K562 (cell line): ENCODE data around the gene ERBB3. TPM values are rescaled to one million over a fixed set of nuclear protein-coding genes. Genes with fewer than 3 reads are reported as not detected.

ENCODE experiments used
- ARNT ChIP-seq, 2 experiments: fragments of 450-650 bp; IDR thresholded peaks; 2 replicates each; pipeline ENCODE4 v1.6.1; 2016; ENCODE audit warnings: mild to moderate bottlenecking in 1 of 2
- BCOR ChIP-seq: fragments of 450-650 bp; IDR thresholded peaks from 2 replicates; pipeline ENCODE4 v1.6.1; 2016
- BRD9 ChIP-seq: fragments of 450-650 bp; IDR thresholded peaks from 2 replicates; pipeline ENCODE4 v1.6.1; 2018; ENCODE audit warnings: low read depth; ENCODE audit not compliant: partially characterized antibody
- BRF2 ChIP-seq: IDR thresholded peaks from 3 replicates; pipeline ENCODE4 v1.6.1; 2011; ENCODE audit warnings: borderline replicate concordance, mild to moderate bottlenecking; ENCODE audit not compliant: insufficient read length, insufficient read depth
- C11orf30 ChIP-seq: fragments of 450-650 bp; IDR thresholded peaks from 2 replicates; pipeline ENCODE4 v1.6.1; 2016; ENCODE audit warnings: low read depth, mild to moderate bottlenecking
- CC2D1A ChIP-seq: fragments of 450-650 bp; IDR thresholded peaks from 2 replicates; pipeline ENCODE4 v1.6.1; 2017; ENCODE audit warnings: mild to moderate bottlenecking
- CLOCK ChIP-seq: fragments of 250-450 bp; sonication (Bioruptor Pico); IDR thresholded peaks from 2 replicates; pipeline ENCODE4 v1.4.0; 2020; ENCODE audit warnings: mild to moderate bottlenecking, moderate library complexity, borderline replicate concordance
- CSDE1 ChIP-seq, 2 experiments: fragments of 450-650 bp; IDR thresholded peaks; 2 replicates each; pipeline ENCODE4 v1.6.1; 2016; ENCODE audit warnings: mild to moderate bottlenecking in 1 of 2
- GABPB1 ChIP-seq: sonication (generic); formaldehyde crosslinking; IDR thresholded peaks from 2 replicates; pipeline ENCODE4 v1.8.0; 2022; ENCODE audit warnings: mild to moderate bottlenecking, missing genetic modification reagents
- HNRNPL ChIP-seq: fragments of 200-400 bp; formaldehyde crosslinking; IDR thresholded peaks from 2 replicates; pipeline ENCODE4 v1.6.1; 2017; ENCODE audit warnings: low read depth, mild to moderate bottlenecking, low read length
- HNRNPLL ChIP-seq: fragments of 200-400 bp; formaldehyde crosslinking; IDR thresholded peaks from 2 replicates; pipeline ENCODE4 v1.6.1; 2017; ENCODE audit warnings: low read length, low read depth, mild to moderate bottlenecking; ENCODE audit not compliant: poor library complexity, severe bottlenecking
- HOXB6 ChIP-seq: fragments of 250-450 bp; sonication (Bioruptor Pico); IDR thresholded peaks from 2 replicates; pipeline ENCODE4 v1.5.1; 2022; ENCODE audit warnings: mild to moderate bottlenecking, borderline replicate concordance
- IRF9 ChIP-seq: fragments of 450-650 bp; IDR thresholded peaks from 2 replicates; pipeline ENCODE4 v1.6.1; 2016; ENCODE audit warnings: missing biosample characterization, missing genetic modification characterization
- KLF10 ChIP-seq: fragments of 250-450 bp; sonication (Bioruptor Pico); IDR thresholded peaks from 2 replicates; pipeline ENCODE4 v1.6.1; 2021; ENCODE audit warnings: matching md5 sums
- MAFG ChIP-seq: fragments of 450-650 bp; conservative IDR thresholded peaks from 2 replicates; pipeline ENCODE4 v1.6.1; 2016; ENCODE audit warnings: missing genetic modification characterization, missing compliant biosample characterization
- NCOA1 ChIP-seq: fragments of 450-650 bp; IDR thresholded peaks from 2 replicates; pipeline ENCODE4 v1.6.1; 2016; ENCODE audit warnings: low read depth
- POU5F1 ChIP-seq: fragments of 150-350 bp; IDR thresholded peaks from 2 replicates; pipeline ENCODE4 v1.6.1; 2014; ENCODE audit warnings: borderline replicate concordance, low read length, low read depth, mild to moderate bottlenecking; ENCODE audit not compliant: partially characterized antibody
- RBM34 ChIP-seq: fragments of 200-400 bp; formaldehyde crosslinking; IDR thresholded peaks from 2 replicates; pipeline ENCODE4 v1.6.1; 2018; ENCODE audit warnings: low read length, borderline replicate concordance; ENCODE audit not compliant: insufficient read depth
- RCOR1 ChIP-seq, 2 experiments: IDR thresholded peaks; 2 replicates each; pipeline ENCODE4 v1.6.1; 2012; ENCODE audit warnings: low read depth in 2 of 2, low read length in 2 of 2, borderline replicate concordance in 1 of 2, improper control_type of control experiment in 1 of 2
- ZNF3 ChIP-seq: fragments of 250-450 bp; sonication (Bioruptor Pico); IDR thresholded peaks from 2 replicates; pipeline ENCODE4 v1.5.0; 2021; ENCODE audit warnings: mild to moderate bottlenecking, moderate library complexity
- ZNF436 ChIP-seq: fragments of 250-450, 450-650 bp; sonication (Bioruptor Pico); formaldehyde crosslinking; IDR thresholded peaks from 2 replicates; pipeline ENCODE4 v1.7.0; 2020; ENCODE audit warnings: mild to moderate bottlenecking
- polyA plus RNA-seq, 8 experiments: library from polyadenylated mRNA; depleted of rRNA in 4 of 8; stranded (reverse) in 5 of 8; unstranded in 3 of 8; fragments of >200 nt; fragmentation: Nextera tagmentation in 2 of 8; fragmentation: Illumina TruSeq in 1 of 8; extraction: Ambion mirVana in 2 of 8; extraction: Trizol in 1 of 8; gene quantifications; 2 replicates each; pipeline versions ENCODE4 v1.2.1 to v1.2.3, GENCODE V29; 2011 to 2014; ENCODE audit warnings: inconsistent platforms in 1 of 8, missing spikeins in 1 of 8
- total RNA-seq, 7 experiments: library from RNA; depleted of rRNA in 6 of 7; stranded (reverse); fragments of >200 nt in 6 of 7; fragmentation: Illumina TruSeq in 2 of 7; extraction: Trizol in 2 of 7; gene quantifications; 2 replicates each; pipeline versions ENCODE4 v1.2.1 to v1.2.3, GENCODE V29; 2011 to 2021; ENCODE audit warnings: low replicate concordance in 1 of 7
- TF ChIP-seq, protein P1 (sequence below): sonication (generic); formaldehyde crosslinking; IDR thresholded peaks from 2 replicates; pipeline ENCODE4 v1.8.0; 2022; ENCODE audit warnings: missing genetic modification reagents, mild to moderate bottlenecking, borderline replicate concordance

Gene ERBB3
- total and polyA plus RNA-seq, 9 of the 15 experiments (the other 6 are each of a cell fraction or from before 2014, with no cell fraction given) = 1.5 to 5.4 (median 3.8) TPM

GRCh38 chr12:56129206-56129941 lies 49.4 kb downstream of the ERBB3 start (continued):
- TF ChIP-seq POU5F1 (no peak), ARNT (IDR thresholded peaks at IDR 0.05) (no peak), CLOCK (CRISPR knock-in tag) (no peak), MAFG (tag) (no peak), ZNF436 (CRISPR knock-in tag) (no peak), KLF10 (no peak), CSDE1 (IDR thresholded peaks at IDR 0.05) (no peak), RCOR1 (IDR thresholded peaks at IDR 0.05; ENCODE audit: borderline replicate concordance in 1 of 2, low read depth in 2 of 2, low read length in 2 of 2) (peak in 1 of 2 experiments; percentile 63; a peak in 1 of 4 replicates), BRD9 (peak; percentile 15), HNRNPLL (peak; percentile 94), C11orf30 (no peak), HNRNPL (peak; percentile 89), BCOR (peak; percentile 61), CC2D1A (no peak), RBM34 (no peak), IRF9 (tag) (no peak), HOXB6 (CRISPR knock-in tag) (no peak), ZNF3 (CRISPR knock-in tag) (no peak), GABPB1 (CRISPR knock-in tag) (peak; percentile 23; the same call in 1 of the 2 replicates), BRF2 (no peak), NCOA1 (peak; percentile 24; the same call in 1 of the 2 replicates)
- TF ChIP-seq, protein P1, sequence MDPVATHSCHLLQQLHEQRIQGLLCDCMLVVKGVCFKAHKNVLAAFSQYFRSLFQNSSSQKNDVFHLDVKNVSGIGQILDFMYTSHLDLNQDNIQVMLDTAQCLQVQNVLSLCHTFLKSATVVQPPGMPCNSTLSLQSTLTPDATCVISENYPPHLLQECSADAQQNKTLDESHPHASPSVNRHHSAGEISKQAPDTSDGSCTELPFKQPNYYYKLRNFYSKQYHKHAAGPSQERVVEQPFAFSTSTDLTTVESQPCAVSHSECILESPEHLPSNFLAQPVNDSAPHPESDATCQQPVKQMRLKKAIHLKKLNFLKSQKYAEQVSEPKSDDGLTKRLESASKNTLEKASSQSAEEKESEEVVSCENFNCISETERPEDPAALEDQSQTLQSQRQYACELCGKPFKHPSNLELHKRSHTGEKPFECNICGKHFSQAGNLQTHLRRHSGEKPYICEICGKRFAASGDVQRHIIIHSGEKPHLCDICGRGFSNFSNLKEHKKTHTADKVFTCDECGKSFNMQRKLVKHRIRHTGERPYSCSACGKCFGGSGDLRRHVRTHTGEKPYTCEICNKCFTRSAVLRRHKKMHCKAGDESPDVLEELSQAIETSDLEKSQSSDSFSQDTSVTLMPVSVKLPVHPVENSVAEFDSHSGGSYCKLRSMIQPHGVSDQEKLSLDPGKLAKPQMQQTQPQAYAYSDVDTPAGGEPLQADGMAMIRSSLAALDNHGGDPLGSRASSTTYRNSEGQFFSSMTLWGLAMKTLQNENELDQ (CRISPR knock-in tag) = no peak
